Activated B cell treated with CpG ODN at 0.5 μM for 24 hours (primary cell): ENCODE data around the gene ZNF550. TPM values are rescaled to one million over a fixed set of nuclear protein-coding genes. Genes with fewer than 3 reads are reported as not detected.

Experiments
- ATAC-seq: fragments of 200-7000 bp; cut with Tn5 transposase; one replicate; pipeline ENCODE4 v1.10.0; 2021; ENCODE audit warnings: low read depth, mild to moderate bottlenecking, moderate library complexity
- CTCF ChIA-PET: fragments of 350-600 bp; sonication (Branson Sonifier 250); formaldehyde crosslinking; loops from one replicate; lab custom pipeline; 2021; ENCODE audit warnings: antibody characterized with exemption; lab: Charles Lee
- POLR2A ChIA-PET: fragments of 350-600 bp; sonication (Branson Sonifier 250); formaldehyde crosslinking; loops from one replicate; lab custom pipeline; 2021; ENCODE audit warnings: antibody characterized with exemption; lab: Charles Lee
- DNase-seq: peaks from one replicate; pipeline ENCODE4 v3.0.0; 2022
- H3K27ac Mint-ChIP-seq: one replicate; pipeline ENCODE4 v1.8.0; 2020; ENCODE audit warnings: mixed read lengths
- H3K27me3 Mint-ChIP-seq: one replicate; pipeline ENCODE4 v1.8.0; 2021; ENCODE audit warnings: mixed read lengths
- H3K36me3 Mint-ChIP-seq: one replicate; pipeline ENCODE4 v1.8.0; 2021; ENCODE audit warnings: low read depth, mixed read lengths
- H3K4me1 Mint-ChIP-seq: one replicate; pipeline ENCODE4 v1.8.0; 2021; ENCODE audit warnings: mixed read lengths
- H3K4me3 Mint-ChIP-seq: one replicate; pipeline ENCODE4 v1.8.0; 2020; ENCODE audit warnings: mild to moderate bottlenecking, mixed read lengths
- H3K9me3 Mint-ChIP-seq: one replicate; pipeline ENCODE4 v1.8.0; 2020; ENCODE audit warnings: mixed read lengths
- intact Hi-C: fragments of 100-400 bp; cut with micrococcal nuclease; formaldehyde crosslinking; loops from one replicate; pipeline ENCODE4 v1.15.1; 2024
- total RNA-seq: library from RNA; stranded (reverse); gene quantifications from 2 replicates; pipeline ENCODE4 v1.2.3, GENCODE V29; 2022
- TF ChIP-seq, protein P1 (sequence below): fragments of 200-600 bp; IDR thresholded peaks from one replicate; pipeline ENCODE4 v1.8.0; 2022; ENCODE audit warnings: antibody characterized with exemption, mild to moderate bottlenecking

Gene ZNF550
- total RNA-seq, 1 donor from 2014 or later: 18.7 TPM

DNA sequence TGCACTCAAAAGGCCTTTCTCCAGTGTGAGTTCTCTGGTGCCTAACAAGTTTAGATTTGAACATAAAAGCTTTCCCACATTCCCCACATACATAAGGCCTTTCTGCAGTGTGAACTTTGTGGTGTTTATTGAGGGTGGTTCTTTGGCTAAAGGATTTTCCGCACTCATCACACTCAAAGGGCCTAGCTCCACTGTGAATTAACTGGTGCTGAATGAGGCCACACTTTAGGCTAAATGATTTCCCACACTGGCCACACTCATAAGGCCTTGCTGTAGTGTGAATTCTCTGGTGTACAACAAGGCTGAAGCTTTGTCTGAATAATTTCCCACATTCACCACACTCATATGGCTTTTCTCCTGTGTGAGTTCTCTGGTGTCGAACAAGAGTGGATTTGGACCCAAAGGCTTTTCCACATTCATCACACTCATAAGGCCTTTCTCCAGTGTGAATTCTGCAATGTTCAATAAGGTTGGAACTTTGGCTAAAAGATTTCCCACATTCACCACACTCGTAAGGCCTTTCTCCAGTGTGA lies 12.8 kb upstream of the ZNF550 start:
- Mint-ChIP-seq H3K9me3 (peaks cover 57% of the 10 kb centered on the region), H3K27me3 (no peaks in the 10 kb centered on the region), H3K4me1 (peaks cover 13% of the 10 kb centered on the region), H3K4me3 (no peak overlapping the region), H3K36me3 (peaks cover 62% of the 10 kb centered on the region), H3K27ac (no peak overlapping the region)
- CTCF ChIA-PET: no interaction called here
- TF ChIP-seq, protein P1, sequence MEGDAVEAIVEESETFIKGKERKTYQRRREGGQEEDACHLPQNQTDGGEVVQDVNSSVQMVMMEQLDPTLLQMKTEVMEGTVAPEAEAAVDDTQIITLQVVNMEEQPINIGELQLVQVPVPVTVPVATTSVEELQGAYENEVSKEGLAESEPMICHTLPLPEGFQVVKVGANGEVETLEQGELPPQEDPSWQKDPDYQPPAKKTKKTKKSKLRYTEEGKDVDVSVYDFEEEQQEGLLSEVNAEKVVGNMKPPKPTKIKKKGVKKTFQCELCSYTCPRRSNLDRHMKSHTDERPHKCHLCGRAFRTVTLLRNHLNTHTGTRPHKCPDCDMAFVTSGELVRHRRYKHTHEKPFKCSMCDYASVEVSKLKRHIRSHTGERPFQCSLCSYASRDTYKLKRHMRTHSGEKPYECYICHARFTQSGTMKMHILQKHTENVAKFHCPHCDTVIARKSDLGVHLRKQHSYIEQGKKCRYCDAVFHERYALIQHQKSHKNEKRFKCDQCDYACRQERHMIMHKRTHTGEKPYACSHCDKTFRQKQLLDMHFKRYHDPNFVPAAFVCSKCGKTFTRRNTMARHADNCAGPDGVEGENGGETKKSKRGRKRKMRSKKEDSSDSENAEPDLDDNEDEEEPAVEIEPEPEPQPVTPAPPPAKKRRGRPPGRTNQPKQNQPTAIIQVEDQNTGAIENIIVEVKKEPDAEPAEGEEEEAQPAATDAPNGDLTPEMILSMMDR: no peak
- POLR2A ChIA-PET: interaction anchor here (0.8 kb wide), 1 partner anchor 487 kb away, joined by 3 read pairs; the partner anchor contains the start of gene ZNF135
- ATAC-seq (no peak), DNase-seq (no peak)
- intact Hi-C loops: no loop called here

DNA sequence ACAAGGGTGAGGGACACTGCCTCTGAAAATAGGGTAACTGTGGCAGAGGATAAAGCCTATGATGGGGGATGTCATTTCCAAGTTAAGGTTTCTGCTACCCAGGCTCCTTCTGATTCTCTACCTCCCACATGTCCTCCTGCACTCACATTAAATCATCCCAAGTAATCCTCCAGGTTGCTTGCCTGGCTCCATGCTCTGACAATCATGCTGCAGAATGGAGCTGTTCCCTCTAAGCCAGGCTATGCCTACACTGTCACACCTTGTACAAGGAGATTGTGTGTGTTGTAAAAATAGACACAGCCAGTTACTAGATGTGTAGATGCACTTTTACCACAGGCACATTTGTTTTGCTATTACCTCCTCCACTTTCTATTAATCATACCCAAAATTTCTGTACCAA lies 11.0 kb upstream of the ZNF550 start:
- no peaks in the 10 kb centered on the region for H3K27me3 Mint-ChIP-seq
- H3K4me1 Mint-ChIP-seq: no peaks in the 10 kb centered on the region
- TF ChIP-seq, protein P1: no peak
- peaks cover 60% of the 10 kb centered on the region for H3K9me3 Mint-ChIP-seq
- peaks cover 52% of the 10 kb centered on the region for H3K36me3 Mint-ChIP-seq
- ChIA-PET POLR2A (no interaction called here), CTCF (no interaction called here)
- intact Hi-C loops: no loop called here
- H3K4me3 Mint-ChIP-seq: no peak overlapping the region
- no peak for DNase-seq
- ATAC-seq: no peak
- H3K27ac Mint-ChIP-seq: no peak overlapping the region

DNA sequence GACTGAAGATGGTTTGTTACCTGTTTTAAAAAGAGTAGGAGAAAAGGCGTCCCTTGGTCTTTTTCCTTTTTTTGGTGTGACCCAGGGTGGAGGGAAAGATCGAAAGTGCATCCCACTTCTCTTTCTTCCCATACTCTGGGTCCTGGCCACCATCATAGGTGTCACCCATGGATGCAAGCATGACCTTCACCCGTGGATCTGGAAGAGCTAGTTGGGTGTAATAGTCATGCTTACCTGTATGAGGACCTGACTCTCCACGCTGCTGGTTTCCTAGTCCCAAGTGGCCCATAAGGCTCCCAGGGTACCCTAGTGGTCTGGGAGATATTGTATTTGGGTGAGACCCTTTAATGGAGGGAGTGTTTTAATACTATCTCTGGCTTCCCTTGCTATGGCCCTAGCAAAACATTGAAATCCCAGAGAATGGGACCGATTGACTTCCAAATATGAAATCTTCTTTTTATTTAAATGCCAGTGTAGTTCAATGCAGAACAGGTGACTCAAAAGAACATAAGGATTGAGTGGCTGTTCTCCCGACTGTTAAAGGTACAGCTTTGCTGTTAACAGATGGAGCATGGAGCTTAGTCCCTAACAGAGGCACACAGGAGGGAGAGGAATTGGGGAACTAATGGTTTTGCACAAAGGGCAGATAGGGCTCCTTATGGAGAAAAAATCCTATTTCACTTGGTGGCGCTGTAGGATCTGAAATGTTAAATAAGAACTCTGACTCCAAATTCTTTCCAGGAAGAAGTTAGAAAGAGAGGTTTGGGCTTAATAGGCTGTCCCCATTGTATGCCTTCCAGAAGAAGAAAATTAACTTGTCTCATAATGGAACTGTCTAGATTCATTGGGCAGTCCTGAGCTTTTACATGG lies 7.0 kb upstream of the ZNF550 start:
- H3K36me3 Mint-ChIP-seq: peaks cover 19% of the 10 kb centered on the region
- no peaks in the 10 kb centered on the region for H3K27me3 Mint-ChIP-seq
- no peaks in the 10 kb centered on the region for H3K4me1 Mint-ChIP-seq
- DNase-seq (no peak), ATAC-seq (no peak)
- H3K27ac Mint-ChIP-seq: no peak overlapping the region
- H3K4me3 Mint-ChIP-seq: no peak overlapping the region
- intact Hi-C loops: no loop called here
- CTCF ChIA-PET: no interaction called here
- TF ChIP-seq, protein P1: no peak
- POLR2A ChIA-PET: interaction anchor here (0.6 kb wide), 2 partner anchors 59 to 161 kb away, joined by 4 read pairs; partner anchors contain the start of gene ZNF671
- peaks cover 50% of the 10 kb centered on the region for H3K9me3 Mint-ChIP-seq

DNA sequence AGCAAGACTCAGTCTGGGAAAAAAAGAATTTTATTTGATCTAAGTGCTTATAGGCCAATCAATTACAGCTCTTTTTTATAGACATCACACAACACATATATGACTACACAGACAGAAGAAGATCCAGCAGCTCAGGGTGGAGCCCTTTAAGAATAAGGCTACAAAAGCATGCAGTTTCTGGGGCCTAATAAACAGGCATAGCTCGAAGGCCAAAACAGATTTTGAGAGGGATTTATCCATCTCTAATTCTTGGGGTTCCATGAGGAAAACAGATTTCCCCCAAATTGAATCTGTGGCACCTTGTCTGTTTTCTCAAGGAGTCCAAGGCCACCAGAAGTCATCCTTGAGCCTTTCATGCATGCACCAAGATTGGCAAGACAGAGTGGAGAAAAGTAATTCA lies 3.9 kb upstream of the ZNF550 start:
- TF ChIP-seq, protein P1: no peak
- Mint-ChIP-seq H3K27ac (no peak overlapping the region), H3K36me3 (peaks cover 20% of the 10 kb centered on the region), H3K4me1 (peaks cover 20% of the 10 kb centered on the region), H3K27me3 (no peaks in the 10 kb centered on the region), H3K4me3 (no peak overlapping the region), H3K9me3 (peaks cover 39% of the 10 kb centered on the region)
- intact Hi-C loops: no loop called here
- no peak for DNase-seq
- ChIA-PET CTCF (no interaction called here), POLR2A (no interaction called here)
- no peak for ATAC-seq

DNA sequence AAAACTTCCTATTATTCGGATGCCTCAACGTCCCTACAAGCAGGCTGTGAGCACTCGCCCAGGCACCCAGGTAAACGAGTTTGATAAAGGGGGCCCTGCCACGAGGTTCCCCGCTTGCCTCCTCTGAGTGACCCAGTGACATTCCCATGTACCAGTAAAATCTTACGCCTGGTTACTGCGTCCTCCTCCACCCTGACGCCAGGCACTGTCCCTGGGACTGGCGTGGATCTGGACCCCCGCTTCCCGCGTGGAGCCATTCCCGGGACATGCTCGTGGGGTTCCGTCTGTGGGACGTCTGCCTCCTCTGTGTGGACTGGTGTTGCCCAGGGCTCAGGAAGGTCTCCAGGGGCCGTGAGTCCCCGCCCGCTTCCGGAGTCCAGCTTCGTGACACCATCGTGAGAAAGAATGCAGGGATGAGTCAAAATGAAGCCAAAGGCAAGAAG lies 407 bp upstream of the ZNF550 start:
- Mint-ChIP-seq H3K4me1 (peaks cover 33% of the 10 kb centered on the region), H3K4me3 (peak overlapping the region; percentile 92), H3K9me3 (peaks cover 14% of the 10 kb centered on the region), H3K36me3 (peaks cover 29% of the 10 kb centered on the region), H3K27me3 (no peaks in the 10 kb centered on the region), H3K27ac (peak overlapping the region; percentile 69)
- ChIA-PET CTCF (no interaction called here), POLR2A (no interaction called here)
- peak; percentile 10 for ATAC-seq
- TF ChIP-seq, protein P1: no peak
- intact Hi-C loops: no loop called here
- DNase-seq: no peak
